GM12878 (cell line): ENCODE results near the gene CAMTA1. TPM values are rescaled to one million over a fixed set of nuclear protein-coding genes. Genes with fewer than 3 reads are reported as not detected.

ENCODE experiments used
- ATAC-seq: fragments of 200-7000 bp; cut with Tn5 transposase; 3 replicates; pipeline ENCODE4 v1.9.1; 2020; ENCODE audit warnings: mild to moderate bottlenecking, moderate library complexity
- BruUV-seq: library from RNA; stranded (reverse); fragments of 400-500 nt; replicated peaks from 2 replicates; lab custom pipeline; 2021; lab: Mats Ljungman, UMichigan
- CTCF ChIA-PET: fragments of 300-600 bp; sonication (Branson Sonifier 250); formaldehyde crosslinking; extraction: SDS; loops from one replicate; lab custom pipeline; 2021; ENCODE audit warnings: inconsistent platforms; lab: Yijun Ruan, JAX
- POLR2A ChIA-PET: fragments of 350-600 bp; formaldehyde crosslinking; extraction: SDS; loops from one replicate; lab custom pipeline; 2021; ENCODE audit warnings: inconsistent platforms; lab: Charles Lee
- RAD21 ChIA-PET: fragments of 300-600 bp; sonication (Branson Sonifier 250); formaldehyde crosslinking; loops from one replicate; lab custom pipeline; 2023; ENCODE audit warnings: antibody characterized with exemption; ENCODE audit not compliant: unreplicated experiment; lab: Charles Lee
- SMC1A ChIA-PET: fragments of 300-600 bp; sonication (Branson Sonifier 250); formaldehyde crosslinking; loops from one replicate; lab custom pipeline; 2023; ENCODE audit not compliant: unreplicated experiment, uncharacterized antibody; lab: Charles Lee
- DNase-seq: peaks from one replicate; pipeline ENCODE4 v3.0.0-alpha.2; 2011; ENCODE audit warnings: low read depth, low spot score
- FAIRE-seq: peaks from 3 replicates; lab custom pipeline; 2011; peaks lifted over from hg19 to GRCh38; lab: Jason Lieb, UNC
- H2AFZ ChIP-seq: 2 replicates; pipeline ENCODE4 v1.6.0; 2011; ENCODE audit warnings: low read depth, low read length, control low read depth; ENCODE audit not compliant: control insufficient read depth
- H3K27ac ChIP-seq: 2 replicates; pipeline ENCODE4 v1.5.1; 2011; ENCODE audit warnings: control low read depth; ENCODE audit not compliant: control insufficient read depth, insufficient read depth
- H3K27me3 ChIP-seq, 2 experiments: replicated peaks in 1 of 2; 2 replicates each; pipeline versions ENCODE4 v1.6.0 to v1.6.1; 2011; ENCODE audit warnings: low read length in 1 of 2; ENCODE audit not compliant: control insufficient read depth in 2 of 2, insufficient read depth in 2 of 2
- H3K36me3 ChIP-seq, 2 experiments: 2 replicates each; pipeline ENCODE4 v1.5.1; 2011; ENCODE audit warnings: low read length in 1 of 2; ENCODE audit not compliant: control insufficient read depth in 2 of 2, insufficient read depth in 2 of 2
- H3K4me1 ChIP-seq: 2 replicates; pipeline ENCODE4 v1.6.1; 2011; ENCODE audit warnings: mild to moderate bottlenecking, low read length, moderate library complexity, mixed read lengths; ENCODE audit not compliant: control insufficient read depth, insufficient read depth
- H3K4me2 ChIP-seq: 2 replicates; pipeline ENCODE4 v1.6.0; 2011; ENCODE audit warnings: control low read depth; ENCODE audit not compliant: control insufficient read depth, insufficient read depth
- H3K4me3 ChIP-seq: fragments of 200-600 bp; sonication (generic); 2 replicates; pipeline ENCODE4 v1.5.1; 2016
- H3K79me2 ChIP-seq: 2 replicates; pipeline ENCODE4 v1.6.0; 2011; ENCODE audit warnings: low read length; ENCODE audit not compliant: control insufficient read depth, insufficient read depth
- H3K9ac ChIP-seq: 2 replicates; pipeline ENCODE4 v1.8.0; 2011; ENCODE audit warnings: low read length, control low read depth, mixed read lengths; ENCODE audit not compliant: control insufficient read depth, insufficient read depth
- H3K9me3 ChIP-seq: replicated peaks from 3 replicates; pipeline ENCODE4 v1.5.1; 2011; ENCODE audit warnings: mild to moderate bottlenecking, low read length; ENCODE audit not compliant: control insufficient read depth, insufficient read depth
- H4K20me1 ChIP-seq: 2 replicates; pipeline ENCODE4 v1.6.0; 2011; ENCODE audit not compliant: control insufficient read depth, insufficient read depth
- EGR1 ChIP-seq, 2 experiments: IDR thresholded peaks; 1 replicate in 1 of 2; 2 replicates in 1 of 2; pipeline ENCODE4 v1.6.1; 2011 to 2012; ENCODE audit warnings: low read depth in 2 of 2, low read length in 2 of 2, borderline replicate concordance in 1 of 2, mild to moderate bottlenecking in 1 of 2, moderate library complexity in 1 of 2
- JUND ChIP-seq: IDR thresholded peaks from 2 replicates; pipeline ENCODE4 v1.6.1; 2012; ENCODE audit warnings: low read depth, mild to moderate bottlenecking, low read length, improper control_type of control experiment, moderate library complexity
- KAT2A ChIP-seq: conservative IDR thresholded peaks from 2 replicates; pipeline ENCODE4 v1.6.1; 2011; ENCODE audit warnings: low read depth, low read length; ENCODE audit not compliant: control insufficient read depth
- KLF5 ChIP-seq: fragments of 450-650 bp; IDR thresholded peaks from 2 replicates; pipeline ENCODE4 v1.6.1; 2014; ENCODE audit warnings: mild to moderate bottlenecking; ENCODE audit not compliant: partially characterized antibody
- MYC ChIP-seq: IDR thresholded peaks from 2 replicates; pipeline ENCODE4 v1.6.1; 2011; ENCODE audit warnings: mild to moderate bottlenecking, low read length, moderate library complexity, inconsistent platforms; ENCODE audit not compliant: insufficient read depth, insufficient replicate concordance, insufficient read length, severe bottlenecking
- NFYA ChIP-seq: IDR thresholded peaks from 2 replicates; pipeline ENCODE4 v1.6.1; 2011; ENCODE audit warnings: low read depth, mild to moderate bottlenecking, low read length, improper control_type of control experiment, borderline replicate concordance
- NKRF ChIP-seq: fragments of 450-650 bp; conservative IDR thresholded peaks from 2 replicates; pipeline ENCODE4 v1.6.1; 2017; ENCODE audit warnings: mild to moderate bottlenecking, moderate library complexity
- NR2C2 ChIP-seq: IDR thresholded peaks from 2 replicates; pipeline ENCODE4 v1.6.1; 2011; ENCODE audit warnings: borderline replicate concordance, low read depth; ENCODE audit not compliant: control insufficient read depth, insufficient read length
- RB1 ChIP-seq: fragments of 450-650 bp; formaldehyde crosslinking; IDR thresholded peaks from 2 replicates; pipeline ENCODE4 v1.6.1; 2017; ENCODE audit warnings: mild to moderate bottlenecking, borderline replicate concordance
- TAF1 ChIP-seq: IDR thresholded peaks from 2 replicates; pipeline ENCODE4 v1.6.1; 2011; ENCODE audit warnings: mild to moderate bottlenecking, low read depth, low read length, borderline replicate concordance
- TCF12 ChIP-seq: IDR thresholded peaks from 2 replicates; pipeline ENCODE4 v1.6.1; 2011; ENCODE audit warnings: low read depth, mild to moderate bottlenecking, low read length
- USF1 ChIP-seq: IDR thresholded peaks from 2 replicates; pipeline ENCODE4 v1.6.1; 2011; ENCODE audit warnings: borderline replicate concordance, low read depth, mild to moderate bottlenecking, moderate library complexity, mixed read lengths, low read length; ENCODE audit not compliant: insufficient read depth; ENCODE audit errors: extremely low read length
- in situ Hi-C: fragments of 300-500 bp; cut with MboI; formaldehyde crosslinking; loops from 9 replicates; pipeline ENCODE4 v1.14.3; 2018; ENCODE audit warnings: mixed read lengths
- intact Hi-C: fragments of 100-400 bp; cut with micrococcal nuclease; formaldehyde crosslinking; loops from one replicate; pipeline ENCODE4 v1.14.2; 2022; ENCODE audit not compliant: unreplicated experiment
- polyA plus RNA-seq, 11 experiments: library from polyadenylated mRNA; depleted of rRNA in 4 of 11; unstranded in 6 of 11; stranded (reverse) in 5 of 11; fragments of >200 nt; fragmentation: Nextera tagmentation in 4 of 11; fragmentation: Illumina TruSeq in 1 of 11; extraction: Ambion mirVana in 4 of 11; extraction: Trizol in 1 of 11; gene quantifications; 1 replicate in 1 of 11; 2 replicates in 10 of 11; pipeline versions ENCODE4 v1.2.1 to v1.2.3, GENCODE V29; 2011 to 2016; ENCODE audit warnings: inconsistent platforms in 2 of 11, missing spikeins in 2 of 11, low read depth in 1 of 11
- total RNA-seq, 4 experiments: library from RNA; depleted of rRNA in 3 of 4; stranded (reverse); fragments of >200 nt in 3 of 4; fragmentation: Illumina TruSeq in 1 of 4; extraction: Trizol in 1 of 4; gene quantifications; 2 replicates each; pipeline versions ENCODE4 v1.2.1 to v1.2.3, GENCODE V29; 2013 to 2021

The CAMTA1 gene
- total and polyA plus RNA-seq, 10 of the 15 experiments (the other 5 are each of a cell fraction or from before 2014, with no cell fraction given) = 37.7 to 148 (median 76.4) TPM

GRCh38 chr1:7607097-7607496 is 821.8 kb downstream of the CAMTA1 start:
- Histone ChIP-seq H3K27me3 (no peaks in the 10 kb centered on the region), H3K4me2 (no peak overlapping the region), H3K36me3 (no peaks in the 10 kb centered on the region), H3K9me3 (no peaks in the 10 kb centered on the region), H3K79me2 (no peaks in the 10 kb centered on the region), H3K27ac (no peak overlapping the region), H4K20me1 (no peaks in the 10 kb centered on the region), H2AFZ (no peak overlapping the region), H3K4me1 (no peaks in the 10 kb centered on the region), H3K4me3 (no peak overlapping the region), H3K9ac (no peak overlapping the region)
- BruUV-seq = no TSS peak
- ChIA-PET POLR2A (no interaction called here), SMC1A (no interaction called here), CTCF (no interaction called here), RAD21 (no interaction called here)
- TF ChIP-seq KAT2A (no peak), KLF5 (no peak), NFYA (no peak), MYC (no peak), TAF1 (no peak), NR2C2 (no peak), RB1 (no peak), TCF12 (no peak), JUND (no peak), USF1 (no peak), NKRF (no peak), EGR1 (IDR thresholded peaks at IDR 0.05; ENCODE audit: borderline replicate concordance in 1 of 2, low read depth in 2 of 2, low read length in 2 of 2) (no peak)
- FAIRE-seq (no peak), ATAC-seq (no peak), DNase-seq (no peak)
- intact Hi-C loops (no loop called here), in situ Hi-C loops (no loop called here)
